Aortic smooth muscle cell (primary cell): Measurements from ENCODE around the gene NPPB. TPM values are rescaled to one million over a fixed set of nuclear protein-coding genes. Genes with fewer than 3 reads are reported as not detected.

Source experiments
- total RNA-seq: library from RNA; depleted of rRNA; stranded (reverse); fragments of >200 nt; gene quantifications from 2 replicates; pipeline ENCODE4 v1.2.3, GENCODE V29; 2014

Gene NPPB
- 0.12 TPM in 1 of 2 replicates, not detected in the other for total RNA-seq

DNA sequence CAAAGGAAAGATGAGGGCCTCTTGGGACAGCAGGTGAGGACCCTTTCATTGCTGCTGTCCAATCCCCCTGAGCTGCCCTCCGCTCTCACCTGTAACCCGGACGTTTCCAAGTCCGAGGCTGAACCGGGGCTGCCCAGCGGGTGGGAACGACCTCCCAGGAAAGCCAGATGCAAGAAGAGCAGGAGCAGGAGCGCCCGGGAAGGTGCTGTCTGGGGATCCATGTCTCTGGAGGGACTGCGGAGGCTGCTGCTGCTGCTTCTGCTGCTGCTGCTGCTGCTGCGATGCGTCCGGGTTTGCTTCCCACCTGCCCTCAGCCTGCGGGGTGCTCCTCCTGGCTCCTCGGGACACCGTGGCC is at the start of gene NPPB:
TSS of gene NPPB (minus strand) at position 333 of the 355 bp plus-strand sequence. CDS start at position 221, 112 bp downstream.

GRCh38 chr1:11847667-11848372 is 10.9 kb downstream of the NPPB start, which contains the start of gene NPPA:
TSS of gene NPPA (minus strand) at chr1:11847783. CDS start at chr1:11847684, 99 bp downstream.

Other genes with a start within 250 kb of the NPPB start
- gene FBXO2, start 204.5 kb downstream of the NPPB start, total RNA-seq, result 0.25 and 0.26 TPM in 2 replicates
- gene FBXO44, start 204.1 kb downstream of the NPPB start, total RNA-seq, result 8.9 and 10.2 TPM in 2 replicates
- 3.8 and 4.8 TPM in 2 replicates for gene FBXO6, start 194.7 kb downstream of the NPPB start, total RNA-seq
- 30.8 and 37.4 TPM in 2 replicates for gene MAD2L2, start 177.8 kb downstream of the NPPB start, total RNA-seq
- gene DRAXIN, start 167.2 kb downstream of the NPPB start, total RNA-seq, result 0.50 and 0.53 TPM in 2 replicates
- gene AGTRAP, start 122.8 kb downstream of the NPPB start, total RNA-seq, result 28.0 and 33.4 TPM in 2 replicates
- 0.92 and 0.99 TPM in 2 replicates for gene C1orf167, start 96.8 kb downstream of the NPPB start, total RNA-seq
- gene MTHFR, start 53.0 kb downstream of the NPPB start, total RNA-seq, result 37.0 and 49.1 TPM in 2 replicates
- gene CLCN6, start 52.8 kb downstream of the NPPB start, total RNA-seq, result 9.6 and 13.7 TPM in 2 replicates
- not detected in 2 replicates for gene NPPA, start 11.2 kb downstream of the NPPB start, total RNA-seq
- gene KIAA2013, start 67.5 kb upstream of the NPPB start, total RNA-seq, result 38.7 and 49.8 TPM in 2 replicates
- 334 and 353 TPM in 2 replicates for gene PLOD1, start 75.8 kb upstream of the NPPB start, total RNA-seq
- gene MFN2, start 121.5 kb upstream of the NPPB start, total RNA-seq, result 53.6 and 57.3 TPM in 2 replicates
- gene MIIP, start 160.6 kb upstream of the NPPB start, total RNA-seq, result 13.6 and 13.7 TPM in 2 replicates
- gene TNFRSF8, start 204.4 kb upstream of the NPPB start, total RNA-seq, result not detected in 2 replicates